Hippocampal formation (tissue), 2 donors: Measurements from ENCODE around the gene MSH3.
"Not testable (repeated sequence)": the region's sequence is repeated elsewhere in the genome, so short reads cannot be mapped to it uniquely, and the experiment has no call there.

Source experiments
- DNase-seq, 2 donors: peaks; one replicate each; lab custom pipeline; 2025; lab: John Stamatoyannopoulos, UW

Gene MSH3

GRCh38 chr5:80706835-80707447 lies 52.5 kb downstream of the MSH3 start:
- DNase-seq, result no peak

DNA sequence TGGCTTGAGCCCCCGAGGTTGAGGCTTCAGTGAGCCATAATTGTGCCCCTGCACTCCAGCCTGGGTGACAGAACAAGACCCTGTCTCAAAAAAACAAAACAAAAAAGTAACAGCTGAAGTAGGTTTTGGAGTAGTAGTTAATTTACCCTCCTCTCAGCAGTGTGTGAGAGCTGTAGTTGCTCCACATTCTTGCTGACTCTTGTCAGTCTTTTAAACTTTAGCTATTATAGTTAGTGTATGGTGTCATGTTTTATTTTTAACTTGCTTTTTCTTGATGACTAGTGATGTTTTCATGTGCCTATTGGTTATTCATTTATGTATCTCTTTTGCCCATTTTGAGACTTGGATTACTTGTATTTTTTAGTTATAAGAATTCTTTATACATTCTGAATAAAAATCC lies 53.2 kb downstream of the MSH3 start:
- no peak for DNase-seq

DNA sequence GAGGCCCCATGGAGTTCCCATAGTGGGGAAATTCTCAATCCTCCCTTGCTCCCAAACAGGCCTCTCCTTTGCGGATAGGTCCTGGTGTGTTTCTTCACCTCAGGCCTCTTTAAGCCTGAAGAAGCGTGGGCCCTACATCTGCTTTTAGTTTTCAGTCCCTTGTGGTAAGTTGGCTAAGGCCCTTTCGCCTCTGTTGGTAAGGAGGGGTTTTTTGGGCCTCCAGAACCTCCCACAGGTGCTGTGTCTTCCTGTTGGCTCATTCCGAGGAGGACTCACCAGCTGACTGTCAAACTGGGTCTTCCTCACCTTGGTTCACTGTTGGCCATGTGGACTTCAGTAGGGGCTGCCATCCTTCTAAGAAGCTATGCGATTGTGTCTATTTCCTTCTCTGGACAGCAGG lies 56.8 kb downstream of the MSH3 start:
- no peak for DNase-seq

DNA sequence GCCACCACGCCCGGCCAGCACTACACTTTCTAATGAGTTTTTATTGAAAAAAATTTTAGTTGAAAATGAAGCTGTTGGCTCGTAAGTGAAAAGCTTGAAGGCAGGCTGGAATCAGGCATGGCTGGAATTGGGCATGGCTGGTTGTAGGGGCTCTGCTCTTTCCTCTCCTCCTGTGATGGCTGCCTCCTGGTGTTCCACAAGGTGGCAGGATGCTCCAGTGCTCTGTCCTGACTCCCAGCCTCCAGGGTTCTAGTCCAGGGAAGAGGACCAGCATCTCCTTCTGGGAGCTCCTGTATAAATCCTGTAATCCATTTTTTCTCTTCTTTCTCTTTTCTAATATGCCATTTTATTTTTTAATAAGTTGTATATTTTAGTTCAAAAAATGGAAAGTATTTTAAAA lies 57.5 kb downstream of the MSH3 start:
- peak in 1 of 2 donors; percentile 2 for DNase-seq

DNA sequence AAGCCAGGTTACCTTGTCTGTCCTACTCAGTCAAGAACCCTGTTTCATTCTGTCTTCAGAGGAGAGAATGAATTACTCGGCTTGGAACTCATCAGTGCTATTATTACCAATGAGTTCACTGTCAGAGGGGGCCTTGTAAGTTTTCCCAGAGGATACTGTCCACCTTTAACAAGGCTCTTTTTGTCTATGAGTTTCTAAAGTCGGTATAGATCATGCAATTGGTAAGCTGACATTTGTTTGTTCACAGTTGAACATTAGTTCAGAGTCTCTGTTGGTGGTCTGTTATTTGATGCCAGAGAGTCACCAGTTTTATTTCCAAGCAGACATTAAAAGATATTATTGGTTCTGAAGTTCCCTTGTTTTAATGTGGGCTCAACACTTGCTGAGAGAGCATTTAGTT lies 58.5 kb downstream of the MSH3 start:
- DNase-seq, result no peak

- no peak for DNase-seq
Measured at GRCh38 chr5:80713631-80714030, 59.2 kb downstream of the MSH3 start.

- DNase-seq, result no peak
Measured at GRCh38 chr5:80714570-80715298, 60.3 kb downstream of the MSH3 start.

DNA sequence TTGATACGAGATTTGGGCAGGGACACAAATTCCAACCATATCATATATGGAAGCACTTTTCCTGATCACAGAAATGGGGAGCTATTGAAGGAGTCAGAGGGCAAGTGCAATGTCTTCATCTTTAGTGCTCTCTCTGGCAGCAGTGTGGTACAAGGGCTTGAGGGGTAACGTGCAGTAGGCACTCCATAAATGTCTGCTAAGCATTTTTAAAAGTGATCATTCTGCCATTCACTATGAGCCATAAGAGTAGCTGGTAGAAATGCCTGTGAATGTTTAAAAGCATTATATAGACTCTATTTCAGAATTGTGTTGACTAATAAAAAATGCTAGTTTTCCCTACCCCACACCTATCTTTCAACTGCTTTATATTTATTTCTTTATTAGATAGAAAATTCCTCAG lies 61.4 kb downstream of the MSH3 start:
- DNase-seq, result no peak

DNA sequence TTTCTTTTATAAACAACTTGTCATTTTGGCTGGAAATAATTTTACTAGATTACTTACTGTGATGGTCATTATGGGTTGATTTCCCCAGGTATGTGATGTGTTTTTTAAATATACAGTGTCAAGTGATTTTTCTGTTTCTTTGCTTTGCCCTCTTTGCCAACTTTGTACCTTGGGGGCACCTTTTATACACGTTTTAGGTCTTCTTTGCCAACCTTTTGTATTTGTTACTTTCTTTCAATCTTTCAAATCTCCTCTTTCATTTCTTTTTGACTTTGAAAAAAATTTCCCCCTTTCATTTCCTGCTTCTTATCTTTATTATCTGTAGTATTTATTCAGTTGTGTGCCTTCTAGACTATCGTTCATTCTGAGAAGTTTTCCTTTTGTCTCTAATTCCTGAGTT lies 65.7 kb downstream of the MSH3 start:
- no peak for DNase-seq

DNA sequence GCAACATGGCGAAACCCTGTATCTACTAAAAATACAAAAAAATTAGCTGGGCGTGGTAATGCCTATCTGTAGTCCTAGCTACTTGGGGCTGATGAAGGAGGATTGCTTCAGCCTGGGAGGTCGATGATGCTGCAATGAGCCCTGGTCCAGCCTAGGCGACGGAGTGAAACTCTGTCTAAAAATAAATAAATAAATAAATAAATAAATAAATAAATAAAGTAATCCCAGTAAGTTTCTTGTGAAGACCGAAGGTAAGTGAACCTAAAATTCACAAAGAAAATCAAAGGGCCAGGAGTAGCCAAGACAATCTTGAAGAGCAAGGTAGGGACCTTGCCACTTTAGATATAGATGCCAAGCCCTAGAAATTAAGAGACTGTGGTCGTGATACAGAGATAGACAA lies 68.5 kb downstream of the MSH3 start:
- no peak for DNase-seq

DNA sequence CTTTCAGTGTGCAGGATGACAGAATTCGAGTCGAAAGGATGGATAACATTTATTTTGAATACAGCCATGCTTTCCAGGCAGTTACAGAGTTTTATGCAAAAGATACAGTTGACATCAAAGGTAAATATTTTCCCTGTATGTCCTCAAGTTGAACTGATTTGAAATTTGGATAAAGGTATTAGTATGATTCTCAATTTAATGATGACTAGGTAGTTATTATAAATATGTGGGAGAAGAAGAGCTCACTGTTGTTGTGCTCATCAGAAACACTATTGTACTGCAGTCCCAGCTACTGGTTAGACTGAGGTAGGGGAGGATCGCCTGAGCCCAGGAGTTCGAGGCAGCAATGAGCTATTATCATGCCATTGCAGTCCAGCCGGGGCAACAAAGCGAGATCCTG lies 71.0 kb downstream of the MSH3 start:
- DNase-seq, result no peak

- no peak for DNase-seq
Measured at GRCh38 chr5:80736730-80737129, 82.3 kb downstream of the MSH3 start.

DNA sequence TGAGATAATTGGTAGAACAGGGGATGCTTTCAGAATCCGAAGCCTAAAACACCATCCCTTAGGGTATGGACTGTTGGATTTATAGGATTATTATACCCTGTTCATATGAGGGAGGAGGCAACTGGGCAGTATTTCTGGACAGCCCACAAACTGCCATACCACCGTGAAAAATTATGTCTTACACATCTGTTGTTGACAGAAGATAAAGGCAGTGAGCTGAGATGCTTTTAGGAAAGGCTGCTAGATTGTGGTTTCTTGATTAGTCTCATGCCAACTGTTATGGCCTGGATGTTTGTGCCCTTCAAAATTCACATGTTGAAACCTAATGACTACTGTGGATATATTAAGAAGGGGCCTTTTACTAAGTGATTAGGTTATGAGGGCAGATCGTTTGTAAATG lies 84.0 kb downstream of the MSH3 start:
- no peak for DNase-seq

DNA sequence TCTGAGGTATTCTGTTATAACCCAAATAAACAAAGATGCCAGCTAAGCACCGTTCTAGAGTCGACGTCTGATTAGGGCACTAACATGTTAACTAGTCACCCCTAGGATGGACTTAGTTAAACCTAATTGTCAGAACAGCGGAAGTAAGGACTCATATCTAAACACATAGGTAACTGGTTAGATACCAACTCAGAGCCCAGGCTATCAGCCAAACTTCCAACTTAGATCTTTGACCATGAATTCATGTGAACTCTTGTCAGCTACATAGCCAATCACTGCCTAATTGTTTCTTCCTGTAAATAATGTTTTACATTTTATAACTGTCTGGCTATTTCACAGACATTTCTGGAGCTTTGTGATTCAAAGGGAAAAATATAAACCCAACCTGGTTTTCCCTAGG lies 84.6 kb downstream of the MSH3 start:
- DNase-seq, result no peak

GRCh38 chr5:80739496-80739895 lies 85.0 kb downstream of the MSH3 start:
- no peak for DNase-seq

GRCh38 chr5:80739898-80740297 lies 85.4 kb downstream of the MSH3 start:
- no peak for DNase-seq

GRCh38 chr5:80740488-80740887 lies 86.0 kb downstream of the MSH3 start:
- not testable (repeated sequence) for DNase-seq

GRCh38 chr5:80740999-80741398 lies 86.5 kb downstream of the MSH3 start:
- no peak for DNase-seq

GRCh38 chr5:80744149-80744548 lies 89.7 kb downstream of the MSH3 start:
- DNase-seq, result no peak

DNA sequence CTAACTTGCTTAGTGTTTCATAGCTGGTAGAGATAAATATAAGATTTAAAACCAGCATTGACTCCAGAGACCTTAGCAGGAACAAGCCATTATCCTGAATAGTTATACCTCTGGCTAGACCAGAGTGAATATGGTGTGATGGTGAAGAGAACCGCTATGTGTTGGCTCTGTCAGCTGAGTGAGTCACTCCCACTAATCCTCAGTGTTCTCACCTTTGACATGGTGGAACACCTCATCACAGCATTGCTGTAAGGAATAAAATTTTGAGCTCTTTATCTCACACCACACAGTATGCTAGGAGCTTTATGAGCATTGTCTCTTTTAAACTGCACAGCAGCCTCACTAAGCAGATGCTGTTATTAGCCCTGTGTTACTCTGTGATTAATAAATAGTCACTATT lies 91.0 kb downstream of the MSH3 start:
- no peak for DNase-seq

- DNase-seq, result no peak
Measured at GRCh38 chr5:80747922-80748321, 93.5 kb downstream of the MSH3 start.

GRCh38 chr5:80752427-80752826 lies 98.0 kb downstream of the MSH3 start:
- DNase-seq, result no peak

GRCh38 chr5:80753712-80754111 lies 99.3 kb downstream of the MSH3 start:
- no peak for DNase-seq

- DNase-seq, result no peak
Measured at GRCh38 chr5:80754900-80755299, 100.4 kb downstream of the MSH3 start.
